HG02571 (cell line): ENCODE data around the gene NAPSA.

Experiments
- ATAC-seq: cut with Tn5 transposase; IDR thresholded peaks from one replicate; pipeline ENCODE4 v1.9.1; 2021; ENCODE audit warnings: mild to moderate bottlenecking, moderate library complexity; ENCODE audit not compliant: unreplicated experiment

The NAPSA gene

GRCh38 chr19:50318438-50318837 is 47.0 kb downstream of the NAPSA start:
- ATAC-seq: no peak

DNA sequence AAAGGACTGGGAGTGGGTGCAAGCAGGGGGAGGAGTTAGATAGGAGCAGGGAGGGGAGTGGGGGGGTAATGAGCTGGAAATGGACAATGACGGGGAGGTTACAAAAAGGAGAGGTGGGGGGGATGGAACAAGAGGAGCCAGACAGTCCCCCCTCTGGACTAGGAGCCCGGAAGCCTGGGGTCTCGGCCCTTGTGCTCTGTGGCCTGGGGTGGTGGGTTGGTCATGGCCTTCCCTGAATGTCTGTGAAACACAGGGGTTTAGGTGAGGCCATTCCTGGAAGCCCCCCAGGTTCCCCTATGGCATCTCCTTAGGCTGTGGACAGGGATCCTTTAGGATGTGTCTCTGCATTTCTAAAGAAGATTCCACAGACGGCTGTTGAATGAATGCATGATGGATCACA is 48.3 kb downstream of the NAPSA start:
- no peak for ATAC-seq

GRCh38 chr19:50315773-50316448 is 49.5 kb downstream of the NAPSA start:
- ATAC-seq: no peak

DNA sequence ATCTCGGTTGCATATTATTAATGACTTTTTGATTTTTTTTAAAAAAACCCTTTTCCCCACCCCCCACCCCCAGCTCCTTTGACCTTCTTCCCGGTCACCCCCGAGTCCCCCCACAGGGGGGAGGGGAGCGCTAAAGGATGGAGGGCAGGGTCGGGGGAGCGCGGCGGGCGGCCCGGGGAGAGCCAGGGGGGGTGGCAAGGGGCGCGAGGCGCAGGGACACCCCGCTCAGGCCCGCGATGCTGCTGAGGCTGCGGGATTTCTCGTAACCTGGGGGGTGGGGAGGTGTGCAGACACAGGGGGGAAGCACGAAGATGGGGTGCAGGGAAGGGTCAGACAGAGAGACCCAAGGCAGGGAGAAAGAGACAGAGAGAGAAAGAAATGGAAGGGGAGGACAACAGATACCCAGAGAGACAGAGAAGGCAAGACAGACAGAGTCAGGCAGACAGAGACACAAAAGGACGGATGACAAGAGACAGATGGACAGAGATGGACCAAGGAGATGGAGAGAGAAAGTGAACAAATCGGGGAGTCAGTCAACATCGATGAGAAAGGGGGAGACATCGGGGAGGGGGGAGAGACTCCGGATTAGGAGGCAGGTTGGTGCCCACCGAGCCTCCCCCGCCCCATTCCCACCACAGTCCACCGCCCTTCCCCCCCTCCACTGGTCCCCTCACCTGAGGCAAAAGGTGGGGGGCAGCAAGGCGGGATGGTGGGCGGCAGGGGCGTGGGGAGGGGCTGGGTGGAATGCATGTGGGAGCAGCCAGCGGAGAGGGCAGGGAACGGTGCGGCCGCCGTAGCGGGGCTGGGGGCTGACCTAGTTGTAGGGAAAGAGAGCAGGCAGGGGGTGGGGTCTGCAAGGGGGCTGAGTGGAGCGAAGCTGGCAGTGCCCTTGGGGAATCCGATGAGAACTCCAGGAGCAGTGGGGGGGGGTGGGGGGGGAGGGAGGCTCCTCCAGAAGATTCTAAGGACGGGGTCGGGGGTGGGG is 50.4 kb downstream of the NAPSA start:
- ATAC-seq: no peak

DNA sequence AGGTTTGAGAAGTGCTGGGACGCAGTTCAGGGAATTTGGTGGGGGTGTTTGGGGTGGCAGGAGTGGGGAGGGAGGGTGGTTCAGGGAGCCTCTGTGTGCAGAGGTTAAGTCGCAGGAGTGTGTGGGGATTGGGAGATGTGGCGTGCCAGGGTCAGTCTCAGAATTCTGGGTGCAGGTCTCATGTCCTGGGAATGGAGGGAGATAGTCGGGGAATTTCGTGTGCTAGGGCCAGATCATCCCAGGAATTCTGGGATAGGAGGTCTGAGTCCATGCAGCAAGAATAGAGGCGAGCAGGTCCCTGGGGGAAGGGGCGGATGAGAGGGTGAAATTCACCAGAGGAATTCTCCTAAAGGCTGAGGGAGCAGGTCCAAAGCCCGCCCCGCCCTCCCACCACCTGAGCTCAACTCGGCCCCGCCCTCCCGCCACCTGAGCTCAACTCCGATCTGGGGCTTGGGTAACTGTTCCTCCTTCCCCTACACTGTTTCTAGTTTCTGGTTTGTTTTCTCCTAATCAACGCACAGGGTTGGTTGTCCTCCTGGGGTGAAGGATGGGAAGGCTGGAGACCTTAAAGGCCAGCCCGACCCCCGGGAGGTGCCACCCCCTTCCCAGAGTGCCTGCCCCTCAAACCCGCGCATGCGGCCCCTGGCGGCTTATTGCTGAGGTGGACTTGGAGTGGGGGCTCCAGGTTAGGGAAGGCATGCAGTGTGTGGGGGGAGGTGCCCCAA is 51.5 kb downstream of the NAPSA start:
- no peak for ATAC-seq

- no peak for ATAC-seq
Measured at GRCh38 chr19:50312967-50313811, 52.2 kb downstream of the NAPSA start.

DNA sequence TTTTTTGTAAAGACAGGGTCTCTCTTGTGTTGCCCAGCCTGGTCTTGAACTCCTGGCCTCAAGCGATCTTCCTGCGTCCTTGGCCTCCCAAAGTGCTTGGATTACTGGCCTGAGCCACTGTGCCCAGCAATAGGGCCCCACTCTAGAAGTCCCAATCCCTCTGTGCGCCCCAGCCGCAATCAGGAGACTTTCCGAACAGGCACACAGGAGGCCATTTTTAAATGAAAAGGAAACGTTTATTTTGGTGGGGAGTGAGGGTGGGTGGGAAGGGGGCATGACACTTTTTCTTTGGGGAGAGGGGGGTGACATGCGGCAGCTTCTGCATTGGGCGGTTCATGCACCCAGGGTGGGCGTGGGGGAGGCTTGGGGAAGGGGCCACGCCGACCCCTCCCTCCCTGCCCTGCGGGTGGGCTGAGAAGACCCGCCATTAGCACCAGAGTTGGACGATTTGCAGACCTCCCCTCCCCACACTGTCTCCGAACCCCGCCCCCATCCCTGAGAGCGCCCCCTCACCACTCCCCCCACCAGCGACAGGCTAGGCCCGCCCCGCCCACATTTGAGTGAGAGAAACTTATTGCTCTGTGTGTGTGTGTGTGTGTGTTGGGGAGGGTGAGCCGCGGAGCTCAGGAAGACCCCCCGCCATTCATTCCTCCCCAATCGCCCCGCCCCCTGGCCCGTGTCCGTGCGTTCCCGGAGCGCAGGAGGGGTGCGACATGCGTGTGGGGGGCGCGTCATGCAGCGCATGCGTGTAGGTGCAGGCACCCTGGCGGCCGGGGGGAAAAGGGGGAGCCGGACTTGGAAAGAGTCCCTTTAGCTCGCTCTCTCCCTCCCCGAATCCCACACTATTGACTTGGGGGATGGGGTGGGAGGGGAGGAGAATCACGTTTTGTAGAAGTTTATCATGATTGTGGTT is 53.5 kb downstream of the NAPSA start:
- no peak for ATAC-seq

- no peak for ATAC-seq
Measured at GRCh38 chr19:50310759-50311465, 54.5 kb downstream of the NAPSA start.

DNA sequence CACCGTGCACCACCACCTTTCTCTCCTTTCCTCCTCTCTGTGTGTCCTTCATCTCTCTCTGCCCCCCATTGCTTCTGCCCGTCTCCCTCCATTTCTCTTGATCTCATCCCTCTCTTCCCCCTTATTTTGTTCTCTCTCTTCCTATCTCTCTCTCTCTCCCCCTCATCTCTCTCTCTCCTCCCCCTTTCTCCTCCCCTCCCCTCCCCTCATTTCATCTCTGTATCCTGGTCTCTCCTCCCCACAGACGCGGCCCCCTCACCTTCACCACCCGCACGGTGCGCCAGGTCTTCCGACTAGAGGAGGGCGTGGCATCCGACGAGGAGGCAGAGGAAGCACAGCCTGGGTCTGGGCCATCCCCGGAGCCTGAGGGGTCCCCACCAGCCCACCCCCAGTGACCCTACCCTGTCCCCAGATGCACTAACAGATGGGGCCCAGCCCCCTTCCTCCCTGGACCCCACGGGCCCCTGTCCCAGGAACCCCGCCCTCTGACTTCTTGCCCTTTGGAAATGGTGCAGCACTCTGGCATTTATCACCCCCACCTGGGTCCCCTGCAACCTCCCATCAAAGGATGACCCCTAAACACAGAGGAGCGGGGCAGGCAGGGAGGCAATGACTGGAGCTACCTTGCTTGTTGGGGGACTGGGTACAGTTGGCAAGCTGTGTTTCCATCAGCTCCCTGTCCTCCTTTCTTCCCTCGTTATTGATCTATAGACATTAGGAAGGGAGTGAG is 55.9 kb downstream of the NAPSA start:
- no peak for ATAC-seq

DNA sequence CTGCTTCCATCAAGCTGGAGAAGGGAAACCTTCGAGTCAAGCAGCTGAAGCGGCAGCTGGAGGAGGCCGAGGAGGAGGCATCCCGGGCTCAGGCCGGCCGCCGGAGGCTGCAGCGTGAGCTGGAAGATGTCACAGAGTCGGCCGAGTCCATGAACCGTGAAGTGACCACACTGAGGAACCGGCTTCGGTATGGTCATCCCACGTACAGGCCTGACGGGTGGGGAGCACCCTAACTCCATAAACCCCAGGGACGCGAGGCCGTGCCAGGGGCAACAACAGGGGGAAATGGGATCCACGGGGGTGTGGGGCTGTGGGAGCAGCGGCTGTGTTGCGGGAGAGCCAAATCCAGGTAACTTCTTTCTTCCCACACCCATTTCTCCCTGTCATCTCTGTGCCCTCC is 56.4 kb downstream of the NAPSA start:
- ATAC-seq: no peak
